Endothelial cell of umbilical vein (primary cell): ENCODE measurements around the gene OR6C65. TPM values are rescaled to one million over a fixed set of nuclear protein-coding genes. Genes with fewer than 3 reads are reported as not detected.

Source experiments
- BruUV-seq: library from RNA; stranded (reverse); fragments of 400-500 nt; replicated peaks from 2 replicates; lab custom pipeline; 2021; lab: Mats Ljungman, UMichigan
- CTCF ChIA-PET: fragments of 300-600, 350-600 bp; sonication (Branson Sonifier 250); formaldehyde crosslinking; loops from one replicate; lab custom pipeline; 2021; ENCODE audit warnings: antibody characterized with exemption, inconsistent platforms; lab: Charles Lee
- POLR2A ChIA-PET: fragments of 300-600, 350-600 bp; sonication (Branson Sonifier 250); formaldehyde crosslinking; loops from one replicate; lab custom pipeline; 2021; ENCODE audit warnings: antibody characterized with exemption, inconsistent platforms; lab: Charles Lee
- DNase-seq: peaks from one replicate; pipeline ENCODE4 v3.0.0-alpha.2; 2011; ENCODE audit warnings: low read depth, low spot score
- FAIRE-seq: peaks from 2 replicates; lab custom pipeline; 2011; peaks lifted over from hg19 to GRCh38; lab: Jason Lieb, UNC
- H2AFZ ChIP-seq: 2 replicates; pipeline ENCODE4 v1.6.0; 2012; ENCODE audit warnings: low read depth, low read length, control low read depth, inconsistent platforms
- H3K27ac ChIP-seq: 2 replicates; pipeline ENCODE4 v1.5.1; 2011; ENCODE audit warnings: low read depth, mild to moderate bottlenecking, control low read depth, low read length, moderate library complexity; ENCODE audit not compliant: insufficient read depth
- H3K27me3 ChIP-seq, 2 experiments: 2 replicates each; pipeline versions ENCODE4 v1.6.0 to v1.6.1; 2011; ENCODE audit warnings: low read length in 2 of 2, mixed read lengths in 1 of 2; ENCODE audit not compliant: control insufficient read depth in 2 of 2, insufficient read depth in 2 of 2
- H3K36me3 ChIP-seq, 2 experiments: 2 replicates in 1 of 2; 3 replicates in 1 of 2; pipeline ENCODE4 v1.5.1; 2011; ENCODE audit warnings: low read length in 2 of 2, mild to moderate bottlenecking in 1 of 2, moderate library complexity in 1 of 2; ENCODE audit not compliant: control insufficient read depth in 2 of 2, insufficient read depth in 2 of 2; ENCODE audit errors: extremely low read depth in 1 of 2
- H3K4me1 ChIP-seq: 3 replicates; pipeline ENCODE4 v1.5.1; 2011; ENCODE audit warnings: mild to moderate bottlenecking, low read length; ENCODE audit not compliant: control insufficient read depth, insufficient read depth; ENCODE audit errors: extremely low read depth
- H3K4me2 ChIP-seq: 2 replicates; pipeline ENCODE4 v1.6.1; 2011; ENCODE audit warnings: low read length, control low read depth, mixed read lengths; ENCODE audit not compliant: insufficient read depth
- H3K4me3 ChIP-seq, 3 experiments: fragments of 200-600 bp in 1 of 3; sonication (generic), shearing (Covaris generic) in 1 of 3; replicated peaks in 1 of 3; 2 replicates each; pipeline ENCODE4 v1.5.1; 2011 to 2016; ENCODE audit warnings: control low read depth in 3 of 3, low read length in 3 of 3, mild to moderate bottlenecking in 2 of 3, inconsistent platforms in 1 of 3, low read depth in 1 of 3, moderate library complexity in 1 of 3; ENCODE audit not compliant: insufficient read depth in 1 of 3
- H3K79me2 ChIP-seq: 2 replicates; pipeline ENCODE4 v1.6.0; 2012; ENCODE audit warnings: low read length, inconsistent platforms; ENCODE audit not compliant: control insufficient read depth, insufficient read depth
- H3K9ac ChIP-seq: replicated peaks from 2 replicates; pipeline ENCODE3; 2011; ENCODE audit warnings: low read length, control low read depth; ENCODE audit not compliant: insufficient read depth; ENCODE audit errors: extremely low read depth
- H3K9me1 ChIP-seq: replicated peaks from 3 replicates; pipeline ENCODE4 v1.6.0; 2011; ENCODE audit warnings: mild to moderate bottlenecking, low read length; ENCODE audit not compliant: control insufficient read depth, insufficient read depth; ENCODE audit errors: extremely low read depth
- H3K9me3 ChIP-seq: replicated peaks from 2 replicates; pipeline ENCODE4 v1.5.1; 2012; ENCODE audit warnings: low read length, inconsistent platforms; ENCODE audit not compliant: control insufficient read depth, insufficient read depth
- H4K20me1 ChIP-seq: replicated peaks from 2 replicates; pipeline ENCODE3; 2011; ENCODE audit warnings: mild to moderate bottlenecking, low read length; ENCODE audit not compliant: control insufficient read depth, insufficient read depth; ENCODE audit errors: extremely low read depth
- CTCF ChIP-seq, 2 donors: IDR thresholded peaks; 1 replicate in 1 of 2; 2 replicates in 1 of 2; pipeline ENCODE4 v1.5.1; 2011; ENCODE audit warnings: low read length in 2 of 2, mild to moderate bottlenecking in 2 of 2, moderate library complexity in 2 of 2, control low read depth in 1 of 2, inconsistent platforms in 1 of 2, low read depth in 1 of 2; ENCODE audit not compliant: insufficient read depth in 1 of 2; ENCODE audit errors: extremely low read depth in 1 of 2
- EZH2 ChIP-seq: IDR thresholded peaks from 2 replicates; pipeline ENCODE4 v1.6.1; 2012; ENCODE audit warnings: borderline replicate concordance, low read depth, mild to moderate bottlenecking, moderate library complexity, low read length, inconsistent platforms; ENCODE audit not compliant: severe bottlenecking
- FOS ChIP-seq: IDR thresholded peaks from 2 replicates; pipeline ENCODE4 v1.6.1; 2011; ENCODE audit warnings: mild to moderate bottlenecking, low read length, moderate library complexity, borderline replicate concordance; ENCODE audit not compliant: insufficient read depth
- GATA2 ChIP-seq: IDR thresholded peaks from 2 replicates; pipeline ENCODE4 v1.7.0; 2011; ENCODE audit warnings: low read depth, mild to moderate bottlenecking, moderate library complexity, mixed read lengths, low read length; ENCODE audit not compliant: insufficient read length, insufficient read depth
- JUN ChIP-seq: IDR thresholded peaks from 2 replicates; pipeline ENCODE4 v1.6.1; 2011; ENCODE audit warnings: borderline replicate concordance, low read depth; ENCODE audit not compliant: insufficient read length, insufficient read depth
- MAX ChIP-seq: IDR thresholded peaks from 2 replicates; pipeline ENCODE4 v1.6.1; 2011; ENCODE audit not compliant: insufficient read depth, insufficient read length
- MYC ChIP-seq: IDR thresholded peaks from one replicate; pipeline ENCODE4 v1.6.1; 2011; ENCODE audit warnings: mild to moderate bottlenecking, low read depth, low read length
- POLR2A ChIP-seq: IDR thresholded peaks from 2 replicates; pipeline ENCODE4 v1.6.1; 2012; ENCODE audit warnings: low read depth, mild to moderate bottlenecking, control low read depth, low read length
- POLR2AphosphoS5 ChIP-seq: IDR thresholded peaks from 2 replicates; pipeline ENCODE4 v1.6.1; 2012; ENCODE audit warnings: low read depth, mild to moderate bottlenecking, control low read depth, low read length, moderate library complexity; ENCODE audit not compliant: insufficient read depth
- dilution Hi-C: fragments of 300-500 bp; cut with MboI; formaldehyde crosslinking; loops from one replicate; pipeline ENCODE4 v1.15.0; 2019; ENCODE audit warnings: low sequenced_read_pairs; ENCODE audit not compliant: extremely low pct_ligation_motif_present
- intact Hi-C: fragments of 100-400 bp; cut with micrococcal nuclease; formaldehyde crosslinking; loops from one replicate; pipeline ENCODE4 v1.10.0; 2022
- polyA plus RNA-seq, 4 experiments: library from polyadenylated mRNA; depleted of rRNA in 3 of 4; stranded (reverse) in 3 of 4; unstranded in 1 of 4; fragments of >200 nt; gene quantifications; 2 replicates each; pipeline versions ENCODE4 v1.2.1 to v1.2.3, GENCODE V29; 2011 to 2012; ENCODE audit warnings: missing spikeins in 1 of 4
- total RNA-seq: library from RNA; stranded (reverse); gene quantifications from 2 replicates; pipeline ENCODE4 v1.2.3, GENCODE V29; 2021

The OR6C65 gene
- total and polyA plus RNA-seq, 2 donors (not counting 3 experiments of a cell fraction or from before 2014, with no cell fraction given): not detected

DNA sequence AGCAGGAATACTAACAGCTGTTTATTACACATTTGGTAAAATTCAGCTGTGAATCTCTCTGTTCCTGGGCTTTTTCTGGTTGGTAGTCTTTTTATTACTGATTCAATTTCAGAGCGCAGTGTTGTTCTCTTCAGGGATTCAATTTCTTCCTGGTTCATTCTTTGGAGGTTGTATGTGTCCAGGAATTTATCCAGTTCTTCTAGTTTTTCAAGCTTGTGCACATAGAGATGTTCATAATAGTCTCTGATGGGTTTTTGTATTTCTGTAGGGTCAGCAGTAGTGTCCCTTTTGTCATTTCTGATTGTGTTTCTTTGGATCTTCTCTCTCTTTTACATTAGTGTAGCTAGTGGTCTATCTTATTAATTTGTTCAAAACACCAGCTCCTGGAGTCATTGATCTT, 16.6 kb downstream of the OR6C65 start:
- no peak overlapping the region for H3K4me3 ChIP-seq
- TF ChIP-seq POLR2A: no peak
- TF ChIP-seq EZH2: no peak
- no peak for TF ChIP-seq MYC
- TF ChIP-seq CTCF (IDR thresholded peaks at IDR 0.05; ENCODE audit: extremely low read depth in 1 of 2, insufficient read depth in 1 of 2, low read depth in 1 of 2, low read length in 2 of 2): no peak
- TF ChIP-seq MAX: no peak
- TF ChIP-seq GATA2: no peak
- TF ChIP-seq FOS: no peak
- TF ChIP-seq POLR2AphosphoS5: no peak
- TF ChIP-seq JUN: no peak
- no peak for DNase-seq
- H3K4me2 ChIP-seq: no peak overlapping the region
- H3K9me3 ChIP-seq: no peaks in the 10 kb centered on the region
- no peak for FAIRE-seq
- H3K9me1 ChIP-seq: no peaks in the 10 kb centered on the region
- no peak overlapping the region for H3K9ac ChIP-seq
- H3K27ac ChIP-seq: no peak overlapping the region
- POLR2A ChIA-PET: no interaction called here
- CTCF ChIA-PET: no interaction called here
- no peaks in the 10 kb centered on the region for H3K4me1 ChIP-seq
- no TSS peak for BruUV-seq
- intact Hi-C loops (no loop called here), dilution Hi-C loops (no loop called here)
- no peaks in the 10 kb centered on the region for H3K36me3 ChIP-seq
- no peaks in the 10 kb centered on the region for H3K79me2 ChIP-seq
- H3K27me3 ChIP-seq: peaks cover 0 to 2% of the 10 kb centered on the region in 2 experiments
- H2AFZ ChIP-seq: no peak overlapping the region
- H4K20me1 ChIP-seq: no peaks in the 10 kb centered on the region
